IPS-15b (cell line): ENCODE results near the gene YRDC.

ENCODE experiments used
- H3K27me3 ChIP-seq: one replicate; pipeline ENCODE4 v1.6.1; 2013; ENCODE audit warnings: low read length; ENCODE audit not compliant: control insufficient read depth, insufficient read depth
- H3K36me3 ChIP-seq: one replicate; pipeline ENCODE4 v1.6.1; 2013; ENCODE audit warnings: low read length; ENCODE audit not compliant: control insufficient read depth, insufficient read depth
- H3K4me1 ChIP-seq: one replicate; pipeline ENCODE4 v1.6.1; 2013; ENCODE audit warnings: mild to moderate bottlenecking, low read length; ENCODE audit not compliant: control insufficient read depth, insufficient read depth
- H3K4me3 ChIP-seq: one replicate; pipeline ENCODE4 v1.5.1; 2013; ENCODE audit warnings: low read depth, low read length
- H3K9ac ChIP-seq: one replicate; pipeline ENCODE4 v1.6.1; 2013; ENCODE audit warnings: low read depth, mild to moderate bottlenecking, low read length
- H3K9me3 ChIP-seq: one replicate; pipeline ENCODE4 v1.6.1; 2013; ENCODE audit warnings: mild to moderate bottlenecking, low read length; ENCODE audit not compliant: control insufficient read depth, insufficient read depth

Gene YRDC

DNA sequence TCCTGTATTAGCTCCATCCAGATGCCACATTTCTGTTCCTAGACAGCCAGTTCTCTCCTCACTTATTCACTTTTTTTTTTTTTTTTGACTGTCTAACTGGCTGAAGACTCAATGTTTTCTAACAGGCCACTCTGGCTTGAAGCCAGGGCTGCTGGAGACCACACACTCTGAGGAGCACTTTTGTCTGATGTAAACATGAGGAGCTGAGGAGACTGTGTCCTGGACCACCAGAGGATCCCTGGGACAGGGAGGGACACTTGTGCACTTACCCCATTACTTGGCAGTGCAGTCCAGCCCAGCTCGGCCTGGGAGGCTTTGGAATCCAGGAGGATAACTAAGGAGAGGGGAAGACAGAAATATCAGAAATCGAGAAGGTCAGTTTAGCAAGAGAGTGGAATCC is 45.5 kb downstream of the YRDC start:
- Histone ChIP-seq H3K27me3 (peaks cover 94% of the 10 kb centered on the region), H3K4me3 (no peak overlapping the region), H3K9ac (no peak overlapping the region), H3K36me3 (no peaks in the 10 kb centered on the region), H3K4me1 (peaks cover 9% of the 10 kb centered on the region), H3K9me3 (no peaks in the 10 kb centered on the region)

DNA sequence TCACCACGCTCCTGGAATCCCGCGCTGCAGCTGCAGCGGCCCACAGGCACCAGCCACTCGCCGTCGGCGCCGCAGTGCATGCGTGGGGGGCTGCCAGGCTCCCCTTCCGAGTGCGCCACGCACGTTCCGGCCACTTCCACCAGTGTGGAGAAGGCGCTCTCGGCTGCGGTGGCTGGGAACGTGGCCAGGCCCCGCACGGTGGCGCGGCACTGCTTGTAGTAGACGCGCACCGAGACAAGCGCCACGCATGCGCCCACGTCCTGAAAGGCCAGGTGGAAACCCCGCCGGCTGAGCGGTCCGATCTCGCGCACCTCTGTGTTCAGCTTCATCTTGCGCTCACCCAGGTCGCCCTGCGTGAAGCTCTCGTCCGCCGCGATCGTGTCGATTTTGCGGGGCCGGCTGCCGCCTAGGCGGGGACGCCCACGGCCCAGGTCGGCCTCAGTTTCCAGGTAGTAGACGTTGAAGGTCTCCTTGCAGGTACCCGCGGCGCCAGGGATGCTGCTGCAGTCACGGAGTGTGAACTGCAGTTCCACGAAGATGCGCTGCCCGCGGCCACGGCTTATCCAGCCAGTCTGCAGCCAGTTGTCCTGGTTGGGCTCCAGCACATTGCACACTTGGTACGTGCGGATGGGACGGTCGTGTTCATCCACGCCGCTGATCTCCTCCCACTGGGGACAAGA is 46.5 kb downstream of the YRDC start:
- H3K27me3 ChIP-seq: peaks cover 94% of the 10 kb centered on the region
- H3K4me1 ChIP-seq: peaks cover 3% of the 10 kb centered on the region
- no peak overlapping the region for H3K4me3 ChIP-seq
- no peaks in the 10 kb centered on the region for H3K36me3 ChIP-seq
- no peak overlapping the region for H3K9ac ChIP-seq
- no peaks in the 10 kb centered on the region for H3K9me3 ChIP-seq

DNA sequence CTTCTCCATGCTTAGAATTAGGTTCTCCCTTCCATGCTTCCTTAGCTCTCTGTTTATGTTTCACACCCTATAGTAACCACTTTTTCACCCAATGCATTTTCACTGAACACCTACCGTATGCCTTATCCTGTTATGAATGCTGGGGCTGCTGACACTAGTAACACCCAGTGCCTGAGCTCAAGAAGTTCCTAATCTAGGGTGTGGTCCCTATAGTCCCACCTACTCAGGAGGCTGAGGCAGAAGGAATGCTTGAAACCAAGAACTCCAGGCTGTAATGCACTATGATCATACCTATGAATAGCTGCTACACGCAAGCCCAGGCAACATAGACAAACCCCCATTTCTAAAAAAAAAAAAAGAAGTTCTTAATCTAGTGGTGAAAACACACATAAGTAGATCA is 48.6 kb downstream of the YRDC start:
- no peak overlapping the region for H3K4me3 ChIP-seq
- no peaks in the 10 kb centered on the region for H3K4me1 ChIP-seq
- H3K9ac ChIP-seq: no peak overlapping the region
- H3K27me3 ChIP-seq: peaks cover 94% of the 10 kb centered on the region
- no peaks in the 10 kb centered on the region for H3K9me3 ChIP-seq
- H3K36me3 ChIP-seq: no peaks in the 10 kb centered on the region

DNA sequence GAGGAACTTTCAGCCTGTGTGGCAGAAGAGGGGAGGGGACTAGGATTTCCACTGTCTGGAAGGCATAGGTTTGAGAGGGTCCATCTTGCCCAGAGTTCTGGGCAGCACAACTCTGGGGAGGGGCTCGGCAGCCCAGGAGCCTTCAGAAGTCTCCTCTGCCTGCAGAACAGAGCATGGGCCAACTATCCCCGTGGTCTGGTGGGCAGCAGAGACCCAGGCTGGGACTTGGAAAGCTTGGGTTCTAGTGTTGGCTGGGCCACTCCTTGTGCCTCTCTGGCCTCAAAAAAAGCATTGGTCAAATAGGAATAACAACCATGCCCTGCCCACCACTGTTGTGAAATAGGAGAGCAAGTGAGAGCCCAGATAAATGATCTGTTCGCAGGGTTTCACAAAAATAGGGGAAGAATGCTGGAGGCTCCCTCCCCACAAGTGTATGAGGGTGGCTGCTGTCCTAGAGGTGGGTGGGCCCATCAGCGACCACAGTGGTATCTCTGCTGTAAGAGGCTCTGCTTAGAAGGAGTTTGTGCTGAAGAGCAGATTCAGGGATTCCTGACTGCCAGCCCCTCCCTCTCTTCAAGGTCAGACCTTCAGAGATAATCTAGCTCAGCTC is 52.0 kb downstream of the YRDC start:
- Histone ChIP-seq H3K4me1 (no peaks in the 10 kb centered on the region), H3K27me3 (peaks cover 92% of the 10 kb centered on the region), H3K9ac (no peak overlapping the region), H3K4me3 (no peak overlapping the region), H3K9me3 (no peaks in the 10 kb centered on the region), H3K36me3 (no peaks in the 10 kb centered on the region)

DNA sequence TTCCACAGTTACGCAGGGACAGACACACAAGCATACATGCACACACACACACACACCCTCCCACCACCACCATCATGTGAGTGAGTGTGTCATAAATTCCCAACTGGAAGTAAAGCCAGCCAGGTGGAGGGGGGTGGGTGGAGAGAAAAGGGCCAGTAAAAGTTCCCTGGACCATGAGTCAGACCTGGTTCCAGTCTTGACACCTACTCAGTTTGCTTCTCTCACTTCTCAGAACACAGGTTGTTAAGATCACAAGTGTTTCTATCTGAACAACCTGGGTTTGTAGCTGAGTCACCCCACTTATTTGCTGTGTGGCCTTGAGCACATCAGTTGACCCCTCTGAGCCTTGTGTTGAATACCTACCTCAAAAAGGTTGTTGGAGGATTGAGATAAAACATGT is 52.7 kb downstream of the YRDC start:
- no peak overlapping the region for H3K9ac ChIP-seq
- no peaks in the 10 kb centered on the region for H3K9me3 ChIP-seq
- H3K4me3 ChIP-seq: no peak overlapping the region
- no peaks in the 10 kb centered on the region for H3K36me3 ChIP-seq
- peaks cover 90% of the 10 kb centered on the region for H3K27me3 ChIP-seq
- H3K4me1 ChIP-seq: no peaks in the 10 kb centered on the region

DNA sequence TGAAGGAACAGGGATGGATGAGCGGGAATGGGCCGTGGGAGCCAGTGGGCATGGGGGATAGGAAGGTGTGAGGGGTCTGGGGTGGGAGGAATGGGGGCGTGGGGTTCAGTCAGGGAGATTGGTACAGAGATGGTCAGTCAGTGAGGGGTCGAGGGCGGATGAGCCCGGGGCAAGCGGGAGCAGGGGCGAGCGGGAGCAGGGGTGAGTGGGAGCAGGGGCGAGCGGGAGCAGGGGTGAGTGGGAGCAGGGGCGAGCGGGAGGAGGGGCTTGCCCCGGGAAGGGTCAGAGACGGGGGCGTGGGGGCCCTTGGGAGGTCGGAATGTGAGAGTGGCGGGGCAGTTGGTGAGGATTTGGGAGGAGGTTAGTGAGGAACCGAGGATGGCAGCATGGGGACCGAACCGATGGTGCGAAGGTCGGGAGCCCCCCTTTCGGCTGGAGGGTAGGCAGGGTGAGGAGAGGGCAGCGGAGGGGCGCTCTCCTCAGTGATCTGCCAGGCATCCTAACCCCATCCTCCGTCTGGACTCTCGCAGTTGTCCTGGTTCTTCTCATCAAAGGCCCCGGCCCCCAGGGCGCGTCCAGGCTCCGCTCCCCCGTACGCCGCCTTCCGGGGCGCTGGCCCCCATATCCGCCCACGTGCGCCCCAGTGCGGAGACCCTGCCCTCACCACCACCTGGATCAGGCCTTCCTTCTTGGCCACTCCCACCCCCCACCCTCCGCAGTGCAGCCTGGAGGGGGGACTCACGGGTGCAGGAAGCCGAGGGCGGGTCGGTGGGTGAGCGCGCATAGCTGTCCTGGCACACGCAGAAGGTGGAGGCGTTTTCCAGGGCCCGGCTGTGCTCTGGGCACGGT is 54.3 kb downstream of the YRDC start:
- Histone ChIP-seq H3K4me3 (peak overlapping the region; percentile 45), H3K27me3 (peaks cover 74% of the 10 kb centered on the region), H3K9ac (no peak overlapping the region), H3K4me1 (no peaks in the 10 kb centered on the region), H3K9me3 (no peaks in the 10 kb centered on the region), H3K36me3 (no peaks in the 10 kb centered on the region)
